Daoy (cell line): Measurements from ENCODE around the gene ARHGEF39. TPM values are rescaled to one million over a fixed set of nuclear protein-coding genes. Genes with fewer than 3 reads are reported as not detected.
"Not testable (repeated sequence)": the region's sequence is repeated elsewhere in the genome, so short reads cannot be mapped to it uniquely, and the experiment has no call there.

ENCODE experiments used
- DNase-seq: peaks from one replicate; pipeline ENCODE4 v3.0.0-alpha.2; 2015; ENCODE audit warnings: low read depth
- total RNA-seq: library from RNA; depleted of rRNA; stranded (reverse); fragments of >200 nt; shearing (Covaris generic); gene quantifications from 2 replicates; pipeline ENCODE4 v1.2.3, GENCODE V29; 2014; rRNA removed

ARHGEF39 gene
- total RNA-seq, 1 experiment from 2014 or later = 4.2 TPM

GRCh38 chr9:35619800-35620158 lies 45.2 kb downstream of the ARHGEF39 start:
- no peak for DNase-seq

DNA sequence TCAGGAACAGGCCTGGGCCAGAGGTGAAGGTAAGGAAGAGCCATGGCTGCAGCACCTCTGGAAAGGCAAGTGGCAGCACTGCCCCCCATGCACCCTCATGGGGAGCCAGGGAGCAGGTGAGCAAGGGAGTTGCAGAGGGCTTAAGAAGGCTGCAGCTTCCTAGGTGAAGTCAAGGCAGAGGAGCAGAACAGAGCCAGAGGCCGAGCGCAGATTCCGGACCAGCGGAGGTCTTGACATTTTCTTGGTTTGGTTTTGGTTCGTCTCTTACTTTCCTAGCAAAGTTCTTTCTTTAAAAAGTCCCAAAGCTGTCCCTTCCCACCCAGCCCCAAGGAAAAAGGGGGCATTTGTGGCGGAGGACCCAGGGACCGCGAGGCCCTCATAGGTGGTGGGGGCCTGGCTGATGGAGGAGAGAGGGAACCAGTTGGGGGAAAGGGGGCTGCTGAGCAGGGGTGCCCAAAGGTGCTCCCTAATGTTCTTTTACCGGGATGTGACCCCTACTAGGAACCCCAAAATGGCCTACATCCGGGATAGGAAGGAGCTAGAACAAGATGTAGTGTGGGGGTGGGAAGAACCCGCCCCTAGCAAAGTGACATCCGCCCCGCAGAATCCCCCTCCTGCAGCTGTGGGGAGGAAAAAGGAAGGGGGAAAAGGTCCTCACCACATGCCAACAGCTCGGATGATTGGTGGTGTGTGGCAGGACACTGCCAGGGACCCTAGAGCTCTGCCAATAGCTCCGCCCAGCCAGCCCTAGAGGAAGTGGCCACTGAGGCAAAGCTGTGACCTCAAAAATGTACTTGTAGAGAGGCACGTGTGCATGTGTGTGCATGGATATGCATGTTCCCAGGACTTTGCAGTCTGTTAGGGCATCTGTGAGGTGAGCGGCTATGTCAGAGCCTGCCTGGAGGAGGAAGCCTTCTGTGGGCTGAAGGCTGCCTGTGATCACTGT lies 45.9 kb downstream of the ARHGEF39 start:
- DNase-seq = no peak

GRCh38 chr9:35618325-35618727 lies 46.7 kb downstream of the ARHGEF39 start, which contains the start of gene CD72:
Gene CD72 (minus strand): TSS chr9:35618413. CDS start chr9:35618303, 110 bp downstream.
- no peak for DNase-seq

GRCh38 chr9:35617548-35617947 lies 47.4 kb downstream of the ARHGEF39 start:
- DNase-seq = no peak

- peak; percentile 72 for DNase-seq
These were observed 48.1 kb downstream of the ARHGEF39 start for GRCh38 chr9:35616681-35617459.

DNA sequence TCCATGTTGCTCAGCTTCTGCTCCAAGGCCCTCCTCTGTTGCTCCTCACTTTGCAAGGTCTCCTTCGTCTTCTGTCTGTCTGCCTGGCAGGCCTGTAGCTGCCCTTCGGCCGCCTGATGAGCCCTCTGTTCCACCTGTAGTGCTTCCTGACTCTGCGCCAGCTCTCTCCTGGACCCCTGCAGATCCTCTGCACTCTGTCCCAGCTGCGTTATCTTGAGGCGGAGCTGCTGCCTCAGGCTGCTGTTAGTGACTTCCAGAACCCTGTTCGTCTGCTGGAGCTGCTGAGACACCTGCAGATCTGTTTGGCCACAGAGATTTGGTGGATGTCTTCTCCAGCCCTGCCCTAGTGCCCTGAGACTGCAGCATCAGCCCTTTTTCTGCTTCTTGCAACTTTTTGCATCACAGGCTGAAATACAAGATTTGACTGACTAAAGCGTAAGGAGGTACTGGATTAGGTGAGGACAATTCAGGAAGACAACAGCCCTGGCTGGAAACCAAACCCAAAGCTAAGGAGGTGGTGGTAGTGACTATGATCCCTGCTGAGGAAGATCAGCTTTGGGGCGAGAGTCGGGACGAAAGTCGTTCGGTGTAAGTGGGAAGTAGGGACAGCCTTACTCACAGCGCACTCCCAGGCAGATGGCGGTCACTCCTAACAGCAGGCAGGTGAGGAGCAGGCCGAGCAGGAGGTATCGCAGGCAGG lies 48.9 kb downstream of the ARHGEF39 start:
- no peak for DNase-seq

DNA sequence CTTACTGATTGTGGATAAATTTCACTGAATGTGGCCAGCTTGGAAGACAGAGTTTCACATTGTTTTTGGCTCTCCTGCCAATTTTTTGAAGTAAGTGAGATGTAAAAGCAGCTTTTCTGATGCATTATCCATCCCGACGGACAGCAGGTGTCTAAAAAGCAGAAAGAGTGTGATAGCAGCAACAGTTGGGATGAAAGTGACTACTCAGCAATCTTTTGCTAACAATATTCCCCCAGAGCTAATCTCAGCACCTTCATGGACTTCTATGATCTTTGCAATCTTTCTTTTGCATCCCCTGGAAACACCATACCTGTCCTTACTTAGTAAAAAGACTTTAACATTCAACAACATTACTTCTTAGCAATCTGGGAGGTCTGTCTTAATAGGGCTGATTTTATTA lies 52.2 kb downstream of the ARHGEF39 start:
- DNase-seq = no peak

DNA sequence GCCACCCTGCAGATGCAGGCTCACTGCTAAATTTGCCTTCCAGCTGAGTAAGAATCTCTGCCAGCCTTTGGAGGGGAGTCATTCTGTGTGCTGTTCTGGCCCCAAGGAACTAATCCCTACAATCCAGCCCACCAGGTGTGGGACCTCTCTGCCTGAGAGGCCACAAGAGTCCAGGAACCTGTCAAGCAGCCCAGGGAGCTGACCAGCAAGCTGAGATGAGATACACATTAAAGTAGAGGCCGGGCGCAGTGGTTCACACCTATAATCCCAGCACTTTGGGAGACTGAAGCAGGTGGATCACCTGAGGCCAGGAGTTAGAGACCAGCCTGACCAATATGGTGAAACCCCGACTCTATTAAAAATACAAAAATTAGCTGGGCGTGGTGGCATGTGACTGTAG lies 52.9 kb downstream of the ARHGEF39 start:
- not testable (repeated sequence) for DNase-seq

GRCh38 chr9:35611230-35611797 lies 53.7 kb downstream of the ARHGEF39 start:
- DNase-seq = peak; percentile 47

GRCh38 chr9:35609820-35610163 lies 55.2 kb downstream of the ARHGEF39 start:
- DNase-seq = no peak

Other genes with a start within 250 kb of the ARHGEF39 start
- gene RUSC2, start 175.1 kb downstream of the ARHGEF39 start, total RNA-seq = 18.2 and 20.7 TPM in 2 replicates
- gene TESK1, start 59.9 kb downstream of the ARHGEF39 start, total RNA-seq = 6.1 and 9.4 TPM in 2 replicates
- gene CD72, start 46.8 kb downstream of the ARHGEF39 start, total RNA-seq = 1.7 TPM in 1 of 2 replicates, not detected in the other
- gene SIT1, start 14.3 kb downstream of the ARHGEF39 start, total RNA-seq = not detected in 2 replicates
- gene RMRP, start 7.2 kb downstream of the ARHGEF39 start, total RNA-seq = 3,813 and 4,416 TPM in 2 replicates
- gene CCDC107, start 6.9 kb downstream of the ARHGEF39 start, total RNA-seq = 8.6 and 9.5 TPM in 2 replicates
- gene CA9, start 8.7 kb upstream of the ARHGEF39 start, total RNA-seq = 0.42 TPM in 1 of 2 replicates, not detected in the other
- 793 and 977 TPM in 2 replicates for gene TPM2, start 24.7 kb upstream of the ARHGEF39 start, total RNA-seq
- 173 and 190 TPM in 2 replicates for gene TLN1, start 67.0 kb upstream of the ARHGEF39 start, total RNA-seq
- 97.9 and 104 TPM in 2 replicates for gene CREB3, start 67.5 kb upstream of the ARHGEF39 start, total RNA-seq
- gene GBA2, start 84.0 kb upstream of the ARHGEF39 start, total RNA-seq = 23.6 and 24.8 TPM in 2 replicates
- 11.7 and 16.3 TPM in 2 replicates for gene RGP1, start 84.1 kb upstream of the ARHGEF39 start, total RNA-seq
- 0.21 and 0.51 TPM in 2 replicates for gene MSMP, start 89.1 kb upstream of the ARHGEF39 start, total RNA-seq
- 2.1 and 3.4 TPM in 2 replicates for gene NPR2, start 126.4 kb upstream of the ARHGEF39 start, total RNA-seq
- gene SPAG8, start 147.1 kb upstream of the ARHGEF39 start, total RNA-seq = 0.57 and 0.65 TPM in 2 replicates
- 72.7 and 94.8 TPM in 2 replicates for gene HINT2, start 149.8 kb upstream of the ARHGEF39 start, total RNA-seq
- gene FAM221B, start 163.5 kb upstream of the ARHGEF39 start, total RNA-seq = not detected in 2 replicates
- gene TMEM8B, start 164.0 kb upstream of the ARHGEF39 start, total RNA-seq = 1.1 and 2.0 TPM in 2 replicates
- not detected in 2 replicates for gene OR13J1, start 205.2 kb upstream of the ARHGEF39 start, total RNA-seq
- gene HRCT1, start 241.0 kb upstream of the ARHGEF39 start, total RNA-seq = 1.8 and 3.5 TPM in 2 replicates
- gene SPAAR, start 244.3 kb upstream of the ARHGEF39 start, total RNA-seq = 0.06 TPM in 1 of 2 replicates, not detected in the other